ENCODE measurements around the gene SOX9.

The SOX9 gene

GRCh38 chr17:72163474-72163873 lies 42.7 kb downstream of the SOX9 start:
- no peak for FAIRE-seq

GRCh38 chr17:72164158-72164739 lies 43.4 kb downstream of the SOX9 start:
- no peak for FAIRE-seq

- FAIRE-seq: no peak
These were observed 44.5 kb downstream of the SOX9 start for GRCh38 chr17:72165192-72165866.

GRCh38 chr17:72165867-72166439 lies 45.1 kb downstream of the SOX9 start:
- no peak for FAIRE-seq

- no peak for FAIRE-seq
These were observed 46.8 kb downstream of the SOX9 start for GRCh38 chr17:72167593-72167992.

- FAIRE-seq: no peak
These were observed 49.0 kb downstream of the SOX9 start for GRCh38 chr17:72169823-72170222.

- FAIRE-seq: no peak
These were observed 51.2 kb downstream of the SOX9 start for GRCh38 chr17:72171703-72172667.

- no peak for FAIRE-seq
These were observed 52.8 kb downstream of the SOX9 start for GRCh38 chr17:72173499-72174116.

- FAIRE-seq: no peak
These were observed 54.4 kb downstream of the SOX9 start for GRCh38 chr17:72175263-72175662.

Measured in islet of Langerhans (tissue), 1 donor.